GM12878 (cell line): ENCODE data around the gene BOLA1. TPM values are rescaled to one million over a fixed set of nuclear protein-coding genes. Genes with fewer than 3 reads are reported as not detected.

Experiments used
- ATAC-seq: fragments of 200-7000 bp; cut with Tn5 transposase; 3 replicates; pipeline ENCODE4 v1.9.1; 2020; ENCODE audit warnings: mild to moderate bottlenecking, moderate library complexity
- BruUV-seq: library from RNA; stranded (reverse); fragments of 400-500 nt; replicated peaks from 2 replicates; lab custom pipeline; 2021; lab: Mats Ljungman, UMichigan
- CTCF ChIA-PET: fragments of 300-600 bp; sonication (Branson Sonifier 250); formaldehyde crosslinking; extraction: SDS; loops from one replicate; lab custom pipeline; 2021; ENCODE audit warnings: inconsistent platforms; lab: Yijun Ruan, JAX
- POLR2A ChIA-PET: fragments of 350-600 bp; formaldehyde crosslinking; extraction: SDS; loops from one replicate; lab custom pipeline; 2021; ENCODE audit warnings: inconsistent platforms; lab: Charles Lee
- RAD21 ChIA-PET: fragments of 300-600 bp; sonication (Branson Sonifier 250); formaldehyde crosslinking; loops from one replicate; lab custom pipeline; 2023; ENCODE audit warnings: antibody characterized with exemption; ENCODE audit not compliant: unreplicated experiment; lab: Charles Lee
- SMC1A ChIA-PET: fragments of 300-600 bp; sonication (Branson Sonifier 250); formaldehyde crosslinking; loops from one replicate; lab custom pipeline; 2023; ENCODE audit not compliant: unreplicated experiment, uncharacterized antibody; lab: Charles Lee
- DNase-seq: peaks from one replicate; pipeline ENCODE4 v3.0.0-alpha.2; 2011; ENCODE audit warnings: low read depth, low spot score
- FAIRE-seq: peaks from 3 replicates; lab custom pipeline; 2011; peaks lifted over from hg19 to GRCh38; lab: Jason Lieb, UNC
- H2AFZ ChIP-seq: 2 replicates; pipeline ENCODE4 v1.6.0; 2011; ENCODE audit warnings: low read depth, low read length, control low read depth; ENCODE audit not compliant: control insufficient read depth
- H3K27ac ChIP-seq: 2 replicates; pipeline ENCODE4 v1.5.1; 2011; ENCODE audit warnings: control low read depth; ENCODE audit not compliant: control insufficient read depth, insufficient read depth
- H3K27me3 ChIP-seq, 2 experiments: replicated peaks in 1 of 2; 2 replicates each; pipeline versions ENCODE4 v1.6.0 to v1.6.1; 2011; ENCODE audit warnings: low read length in 1 of 2; ENCODE audit not compliant: control insufficient read depth in 2 of 2, insufficient read depth in 2 of 2
- H3K36me3 ChIP-seq, 2 experiments: 2 replicates each; pipeline ENCODE4 v1.5.1; 2011; ENCODE audit warnings: low read length in 1 of 2; ENCODE audit not compliant: control insufficient read depth in 2 of 2, insufficient read depth in 2 of 2
- H3K4me1 ChIP-seq: 2 replicates; pipeline ENCODE4 v1.6.1; 2011; ENCODE audit warnings: mild to moderate bottlenecking, low read length, moderate library complexity, mixed read lengths; ENCODE audit not compliant: control insufficient read depth, insufficient read depth
- H3K4me2 ChIP-seq: 2 replicates; pipeline ENCODE4 v1.6.0; 2011; ENCODE audit warnings: control low read depth; ENCODE audit not compliant: control insufficient read depth, insufficient read depth
- H3K4me3 ChIP-seq: fragments of 200-600 bp; sonication (generic); 2 replicates; pipeline ENCODE4 v1.5.1; 2016
- H3K79me2 ChIP-seq: 2 replicates; pipeline ENCODE4 v1.6.0; 2011; ENCODE audit warnings: low read length; ENCODE audit not compliant: control insufficient read depth, insufficient read depth
- H3K9ac ChIP-seq: 2 replicates; pipeline ENCODE4 v1.8.0; 2011; ENCODE audit warnings: low read length, control low read depth, mixed read lengths; ENCODE audit not compliant: control insufficient read depth, insufficient read depth
- H3K9me3 ChIP-seq: replicated peaks from 3 replicates; pipeline ENCODE4 v1.5.1; 2011; ENCODE audit warnings: mild to moderate bottlenecking, low read length; ENCODE audit not compliant: control insufficient read depth, insufficient read depth
- H4K20me1 ChIP-seq: 2 replicates; pipeline ENCODE4 v1.6.0; 2011; ENCODE audit not compliant: control insufficient read depth, insufficient read depth
- CEBPZ ChIP-seq: fragments of 150-350 bp; IDR thresholded peaks from 2 replicates; pipeline ENCODE4 v1.6.1; 2016; ENCODE audit warnings: low read depth, low read length
- E2F4 ChIP-seq: IDR thresholded peaks from 2 replicates; pipeline ENCODE4 v1.6.1; 2012; ENCODE audit warnings: low read depth, low read length, improper control_type of control experiment
- IRF4 ChIP-seq: IDR thresholded peaks from 2 replicates; pipeline ENCODE4 v1.6.1; 2011; ENCODE audit warnings: low read depth, low read length
- MYB ChIP-seq: fragments of 150-350 bp; IDR thresholded peaks from 2 replicates; pipeline ENCODE4 v1.6.1; 2014; ENCODE audit warnings: mild to moderate bottlenecking, low read depth, low read length, borderline replicate concordance
- NFXL1 ChIP-seq: fragments of 450-650 bp; IDR thresholded peaks from 2 replicates; pipeline ENCODE4 v1.6.1; 2017; ENCODE audit warnings: antibody characterized with exemption, mild to moderate bottlenecking, borderline replicate concordance
- NKRF ChIP-seq: fragments of 450-650 bp; conservative IDR thresholded peaks from 2 replicates; pipeline ENCODE4 v1.6.1; 2017; ENCODE audit warnings: mild to moderate bottlenecking, moderate library complexity
- RELA ChIP-seq: fragments of 450-650 bp; IDR thresholded peaks from 2 replicates; pipeline ENCODE4 v1.8.0; 2014; ENCODE audit warnings: borderline replicate concordance; ENCODE audit not compliant: partially characterized antibody
- TCF3 ChIP-seq: IDR thresholded peaks from 2 replicates; pipeline ENCODE4 v1.6.1; 2012; ENCODE audit warnings: low read depth, mild to moderate bottlenecking, low read length, borderline replicate concordance; ENCODE audit not compliant: insufficient read depth
- ZNF24 ChIP-seq: fragments of 450-650 bp; IDR thresholded peaks from 2 replicates; pipeline ENCODE4 v1.6.1; 2017; ENCODE audit warnings: antibody characterized with exemption, mild to moderate bottlenecking
- WGBS: methylation state at CpG from one replicate; pipeline ENCODE4 v1.1.6; 2016; ENCODE audit warnings: low lambda C conversion rate; ENCODE audit not compliant: insufficient replicate concordance, insufficient coverage; ENCODE audit errors: missing lambda C conversion rate; 5-methylcytosine and 5-hydroxymethylcytosine counted together
- in situ Hi-C: fragments of 300-500 bp; cut with MboI; formaldehyde crosslinking; loops from 9 replicates; pipeline ENCODE4 v1.14.3; 2018; ENCODE audit warnings: mixed read lengths
- intact Hi-C: fragments of 100-400 bp; cut with micrococcal nuclease; formaldehyde crosslinking; loops from one replicate; pipeline ENCODE4 v1.14.2; 2022; ENCODE audit not compliant: unreplicated experiment
- polyA plus RNA-seq, 11 experiments: library from polyadenylated mRNA; depleted of rRNA in 4 of 11; unstranded in 6 of 11; stranded (reverse) in 5 of 11; fragments of >200 nt; fragmentation: Nextera tagmentation in 4 of 11; fragmentation: Illumina TruSeq in 1 of 11; extraction: Ambion mirVana in 4 of 11; extraction: Trizol in 1 of 11; gene quantifications; 1 replicate in 1 of 11; 2 replicates in 10 of 11; pipeline versions ENCODE4 v1.2.1 to v1.2.3, GENCODE V29; 2011 to 2016; ENCODE audit warnings: inconsistent platforms in 2 of 11, missing spikeins in 2 of 11, low read depth in 1 of 11
- total RNA-seq, 4 experiments: library from RNA; depleted of rRNA in 3 of 4; stranded (reverse); fragments of >200 nt in 3 of 4; fragmentation: Illumina TruSeq in 1 of 4; extraction: Trizol in 1 of 4; gene quantifications; 2 replicates each; pipeline versions ENCODE4 v1.2.1 to v1.2.3, GENCODE V29; 2013 to 2021
- TF ChIP-seq, protein P1 (sequence below): IDR thresholded peaks from 2 replicates; pipeline ENCODE4 v1.6.1; 2011; ENCODE audit warnings: mild to moderate bottlenecking, low read depth, low read length, moderate library complexity; ENCODE audit not compliant: insufficient replicate concordance
- TF ChIP-seq, protein P2 (sequence below): fragments of 150-350 bp; IDR thresholded peaks from 2 replicates; pipeline ENCODE4 v1.6.1; 2014; ENCODE audit warnings: mild to moderate bottlenecking, low read depth, low read length
- TF ChIP-seq, protein P3 (sequence below): fragments of 450-650 bp; IDR thresholded peaks from 2 replicates; pipeline ENCODE4 v1.6.1; 2017; ENCODE audit warnings: mild to moderate bottlenecking

The BOLA1 gene
- total and polyA plus RNA-seq, 10 of the 15 experiments (the other 5 are each of a cell fraction or from before 2014, with no cell fraction given): 0.74 to 18.7 (median 11.3) TPM

GRCh38 chr1:149926296-149926695 is 26.9 kb downstream of the BOLA1 start:
- Histone ChIP-seq H3K27ac (no peak overlapping the region), H3K4me2 (peak overlapping the region; percentile 85), H2AFZ (no peak overlapping the region), H3K4me3 (peak overlapping the region; percentile 99), H4K20me1 (no peaks in the 10 kb centered on the region), H3K36me3 (peaks cover 7 to 11% of the 10 kb centered on the region in 2 experiments), H3K79me2 (peaks cover 28% of the 10 kb centered on the region), H3K9ac (no peak overlapping the region), H3K9me3 (no peaks in the 10 kb centered on the region), H3K4me1 (peaks cover 10% of the 10 kb centered on the region), H3K27me3 (no peaks in the 10 kb centered on the region)
- in situ Hi-C loops (no loop called here), intact Hi-C loops (no loop called here)
- CTCF ChIA-PET: no interaction called here
- DNase-seq (no peak), FAIRE-seq (no peak), ATAC-seq (no peak)
- SMC1A ChIA-PET: interaction anchor here (1.4 kb wide), 1 partner anchor 37 kb away, joined by 3 read pairs; no protein-coding TSS in a partner anchor
- BruUV-seq: TSS peak; percentile 76
- 96% methylated on average over 9 of the region's 9 CpGs for WGBS
- RAD21 ChIA-PET: no interaction called here
- POLR2A ChIA-PET: no interaction called here
- TF ChIP-seq, protein P1, sequence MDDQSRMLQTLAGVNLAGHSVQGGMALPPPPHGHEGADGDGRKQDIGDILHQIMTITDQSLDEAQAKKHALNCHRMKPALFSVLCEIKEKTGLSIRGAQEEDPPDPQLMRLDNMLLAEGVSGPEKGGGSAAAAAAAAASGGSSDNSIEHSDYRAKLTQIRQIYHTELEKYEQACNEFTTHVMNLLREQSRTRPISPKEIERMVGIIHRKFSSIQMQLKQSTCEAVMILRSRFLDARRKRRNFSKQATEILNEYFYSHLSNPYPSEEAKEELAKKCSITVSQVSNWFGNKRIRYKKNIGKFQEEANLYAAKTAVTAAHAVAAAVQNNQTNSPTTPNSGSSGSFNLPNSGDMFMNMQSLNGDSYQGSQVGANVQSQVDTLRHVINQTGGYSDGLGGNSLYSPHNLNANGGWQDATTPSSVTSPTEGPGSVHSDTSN: no peak
- TF ChIP-seq, protein P2, sequence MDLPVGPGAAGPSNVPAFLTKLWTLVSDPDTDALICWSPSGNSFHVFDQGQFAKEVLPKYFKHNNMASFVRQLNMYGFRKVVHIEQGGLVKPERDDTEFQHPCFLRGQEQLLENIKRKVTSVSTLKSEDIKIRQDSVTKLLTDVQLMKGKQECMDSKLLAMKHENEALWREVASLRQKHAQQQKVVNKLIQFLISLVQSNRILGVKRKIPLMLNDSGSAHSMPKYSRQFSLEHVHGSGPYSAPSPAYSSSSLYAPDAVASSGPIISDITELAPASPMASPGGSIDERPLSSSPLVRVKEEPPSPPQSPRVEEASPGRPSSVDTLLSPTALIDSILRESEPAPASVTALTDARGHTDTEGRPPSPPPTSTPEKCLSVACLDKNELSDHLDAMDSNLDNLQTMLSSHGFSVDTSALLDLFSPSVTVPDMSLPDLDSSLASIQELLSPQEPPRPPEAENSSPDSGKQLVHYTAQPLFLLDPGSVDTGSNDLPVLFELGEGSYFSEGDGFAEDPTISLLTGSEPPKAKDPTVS: no peak
- TF ChIP-seq NFXL1 (no peak), ZNF24 (no peak), TCF3 (no peak), CEBPZ (no peak), RELA (no peak), IRF4 (no peak), E2F4 (no peak), NKRF (no peak), MYB (no peak)
- TF ChIP-seq, protein P3, sequence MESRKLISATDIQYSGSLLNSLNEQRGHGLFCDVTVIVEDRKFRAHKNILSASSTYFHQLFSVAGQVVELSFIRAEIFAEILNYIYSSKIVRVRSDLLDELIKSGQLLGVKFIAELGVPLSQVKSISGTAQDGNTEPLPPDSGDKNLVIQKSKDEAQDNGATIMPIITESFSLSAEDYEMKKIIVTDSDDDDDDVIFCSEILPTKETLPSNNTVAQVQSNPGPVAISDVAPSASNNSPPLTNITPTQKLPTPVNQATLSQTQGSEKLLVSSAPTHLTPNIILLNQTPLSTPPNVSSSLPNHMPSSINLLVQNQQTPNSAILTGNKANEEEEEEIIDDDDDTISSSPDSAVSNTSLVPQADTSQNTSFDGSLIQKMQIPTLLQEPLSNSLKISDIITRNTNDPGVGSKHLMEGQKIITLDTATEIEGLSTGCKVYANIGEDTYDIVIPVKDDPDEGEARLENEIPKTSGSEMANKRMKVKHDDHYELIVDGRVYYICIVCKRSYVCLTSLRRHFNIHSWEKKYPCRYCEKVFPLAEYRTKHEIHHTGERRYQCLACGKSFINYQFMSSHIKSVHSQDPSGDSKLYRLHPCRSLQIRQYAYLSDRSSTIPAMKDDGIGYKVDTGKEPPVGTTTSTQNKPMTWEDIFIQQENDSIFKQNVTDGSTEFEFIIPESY: no peak
